Left colon (tissue), 2 donors: ENCODE data around the gene REXO4. TPM values are rescaled to one million over a fixed set of nuclear protein-coding genes. Genes with fewer than 3 reads are reported as not detected.
A peak's percentile ranks its signal among the peaks of the same experiment; 100 is the strongest.
"Not testable (repeated sequence)": the region's sequence is repeated elsewhere in the genome, so short reads cannot be mapped to it uniquely, and the experiment has no call there.

Experiments used
- ATAC-seq: fragments of 200-7000 bp; cut with Tn5 transposase; one replicate; pipeline ENCODE4 v1.9.1; 2020; ENCODE audit warnings: mild to moderate bottlenecking, moderate library complexity
- DNase-seq, 2 donors: peaks; one replicate each; pipeline ENCODE4 v3.0.0-alpha.2; 2020
- intact Hi-C, 2 donors: fragments of 100-400 bp; cut with DNase I in 1 of 2; cut with micrococcal nuclease in 1 of 2; formaldehyde crosslinking; loops; one replicate each; pipeline versions ENCODE4 v1.11.2 to v1.14.0; 2022; cut with DNase I, micrococcal nuclease
- total RNA-seq, 2 donors: library from RNA; stranded (reverse); fragmentation: NEBNext Ultra II Directional; extraction: Animal tissue kit (Norgen Biotek cat#: 25700); gene quantifications; one replicate each; pipeline ENCODE4 v1.2.1, GENCODE V29; 2021
- donor health status: DM: no; HTN: no; CAD: no.
- donor health status: DM: yes; HTN: yes; CAD: no.

REXO4 gene
- total RNA-seq, 2 donors from 2014 or later: 18.4 to 22.5 TPM

- intact Hi-C loops: no loop called here
- DNase-seq (no peak), ATAC-seq (no peak)
Observed at GRCh38 chr9:133453651-133454050, 35.8 kb upstream of the REXO4 start.

- DNase-seq: no peak
- intact Hi-C loops: no loop called here
- no peak for ATAC-seq
Observed at GRCh38 chr9:133452562-133452961, 34.8 kb upstream of the REXO4 start.

- ATAC-seq, intact Hi-C loops, DNase-seq: not testable (repeated sequence)
Observed at GRCh38 chr9:133451865-133452264, 34.1 kb upstream of the REXO4 start.

- ATAC-seq (peak; percentile 96), DNase-seq (peak; percentile 58)
- intact Hi-C loops: no loop called here
Observed at GRCh38 chr9:133449760-133450159, 31.9 kb upstream of the REXO4 start.

GRCh38 chr9:133448487-133448972, 30.7 kb upstream of the REXO4 start:
- ATAC-seq (peak; percentile 32), DNase-seq (no peak)
- intact Hi-C loops: no loop called here

- ATAC-seq: no peak
- intact Hi-C loops: no loop called here
- no peak for DNase-seq
Observed at GRCh38 chr9:133445293-133445969, 27.6 kb upstream of the REXO4 start.

- intact Hi-C loops: no loop called here
- no peak for ATAC-seq
Observed at GRCh38 chr9:133443982-133444381, 26.2 kb upstream of the REXO4 start.

GRCh38 chr9:133443248-133443647, 25.4 kb upstream of the REXO4 start:
- intact Hi-C loops: no loop called here
- ATAC-seq: no peak
- no peak for DNase-seq

More at GRCh38 chr9:133443982-133444381, 26.2 kb upstream of the REXO4 start:
- DNase-seq: no peak

GRCh38 chr9:133441571-133441970, 23.8 kb upstream of the REXO4 start:
- no peak for DNase-seq
- no peak for ATAC-seq
- intact Hi-C loops: no loop called here

GRCh38 chr9:133440874-133441273, 23.1 kb upstream of the REXO4 start:
- DNase-seq: no peak
- intact Hi-C loops: no loop called here
- no peak for ATAC-seq

- ATAC-seq: no peak
- intact Hi-C loops: no loop called here
- DNase-seq: no peak
Observed at GRCh38 chr9:133439337-133439736, 21.5 kb upstream of the REXO4 start.

- no peak for DNase-seq
- peak; percentile 63 for ATAC-seq
- intact Hi-C loops: no loop called here
Observed at GRCh38 chr9:133437753-133438531, 20.1 kb upstream of the REXO4 start.

GRCh38 chr9:133436681-133437080, 18.9 kb upstream of the REXO4 start:
- no peak for ATAC-seq
- intact Hi-C loops: no loop called here
- DNase-seq: no peak

GRCh38 chr9:133433351-133433843, 15.6 kb upstream of the REXO4 start:
- intact Hi-C loops: no loop called here
- ATAC-seq: no peak
- DNase-seq: no peak

GRCh38 chr9:133430244-133430643, 12.4 kb upstream of the REXO4 start:
- no peak for ATAC-seq
- DNase-seq: no peak
- intact Hi-C loops: no loop called here

GRCh38 chr9:133429641-133430161, 11.9 kb upstream of the REXO4 start:
- ATAC-seq (peak; percentile 65), DNase-seq (peak; percentile 49 to 65)
- intact Hi-C loops: no loop called here

GRCh38 chr9:133429214-133429613, 11.4 kb upstream of the REXO4 start:
- no peak for ATAC-seq
- intact Hi-C loops: no loop called here

GRCh38 chr9:133428617-133429101, 10.8 kb upstream of the REXO4 start:
- peak; percentile 76 for ATAC-seq
- intact Hi-C loops: no loop called here
- DNase-seq: peak in 1 of 2 donors; percentile 52

More at GRCh38 chr9:133429214-133429613, 11.4 kb upstream of the REXO4 start:
- DNase-seq: no peak

GRCh38 chr9:133427658-133428348, 10.0 kb upstream of the REXO4 start:
- DNase-seq: no peak
- ATAC-seq: no peak
- intact Hi-C loops: no loop called here
